ENCODE data around the gene DIPK1B.
A peak's percentile ranks its signal among the peaks of the same experiment; 100 is the strongest.

DIPK1B gene

DNA sequence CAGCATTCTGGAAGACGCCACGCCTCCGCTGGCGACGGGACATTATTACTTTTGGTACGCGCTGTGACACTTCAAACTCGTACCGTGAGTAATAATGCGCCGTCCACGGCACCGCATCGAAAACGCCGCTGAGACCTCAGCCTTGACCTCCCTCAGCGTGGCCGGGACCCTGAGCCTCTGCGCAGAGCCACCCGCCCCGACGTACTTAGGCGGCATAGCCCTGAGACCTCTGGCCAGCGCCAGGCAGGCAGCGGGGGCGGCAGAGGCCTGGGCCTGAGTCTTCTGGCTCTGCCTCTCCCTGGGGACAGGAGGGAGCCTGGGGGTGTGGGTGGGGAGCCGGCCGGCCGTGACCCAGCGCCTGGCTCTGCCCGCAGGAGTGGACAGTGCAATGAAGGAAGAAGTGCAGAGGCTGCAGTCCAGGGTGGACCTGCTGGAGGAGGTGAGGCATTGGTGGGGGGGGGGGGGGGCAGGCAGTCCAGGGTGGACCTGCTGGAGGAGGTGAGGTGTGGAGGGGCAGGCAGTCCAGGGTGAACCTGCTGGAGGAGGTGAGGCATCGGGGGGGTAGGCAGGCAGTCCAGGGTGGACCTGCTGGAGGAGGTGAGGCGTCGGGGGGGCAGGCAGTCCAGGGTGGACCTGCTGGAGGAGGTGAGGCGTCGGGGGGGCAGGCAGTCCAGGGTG is 41.7 kb upstream of the DIPK1B start:
- no peaks in the 10 kb centered on the region for H3K4me1 Mint-ChIP-seq
- H3K27me3 Mint-ChIP-seq, result peaks cover 3% of the 10 kb centered on the region
- ATAC-seq (no peak), DNase-seq (no peak)
- H3K4me3 Mint-ChIP-seq, result no peak overlapping the region
- no peaks in the 10 kb centered on the region for H3K9me3 Mint-ChIP-seq
- no peak overlapping the region for H3K27ac Mint-ChIP-seq
- H3K36me3 Mint-ChIP-seq (ENCODE audit: low read depth), result no peaks in the 10 kb centered on the region

DNA sequence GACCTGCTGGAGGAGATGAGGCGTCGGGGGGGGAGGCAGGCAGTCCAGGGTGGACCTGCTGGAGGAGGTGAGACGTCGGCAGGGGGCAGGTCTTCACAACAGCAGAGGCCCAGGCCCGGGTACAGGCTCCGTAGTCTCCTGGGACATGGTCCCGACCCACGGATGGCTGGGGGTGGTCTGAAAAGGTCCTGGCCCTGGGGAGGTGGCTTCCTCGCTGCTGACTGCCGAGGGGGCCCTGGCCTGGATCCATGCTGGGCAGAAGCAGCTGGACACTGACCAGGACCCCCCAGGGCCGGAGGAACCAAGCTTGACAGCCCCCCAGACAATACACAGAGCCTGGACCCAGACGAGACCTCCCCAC is 41.1 kb upstream of the DIPK1B start:
- no peak overlapping the region for H3K4me3 Mint-ChIP-seq
- DNase-seq (no peak), ATAC-seq (no peak)
- H3K36me3 Mint-ChIP-seq (ENCODE audit: low read depth), result no peaks in the 10 kb centered on the region
- peaks cover 3% of the 10 kb centered on the region for H3K27me3 Mint-ChIP-seq
- no peaks in the 10 kb centered on the region for H3K4me1 Mint-ChIP-seq
- H3K9me3 Mint-ChIP-seq, result no peaks in the 10 kb centered on the region
- H3K27ac Mint-ChIP-seq, result no peak overlapping the region

DNA sequence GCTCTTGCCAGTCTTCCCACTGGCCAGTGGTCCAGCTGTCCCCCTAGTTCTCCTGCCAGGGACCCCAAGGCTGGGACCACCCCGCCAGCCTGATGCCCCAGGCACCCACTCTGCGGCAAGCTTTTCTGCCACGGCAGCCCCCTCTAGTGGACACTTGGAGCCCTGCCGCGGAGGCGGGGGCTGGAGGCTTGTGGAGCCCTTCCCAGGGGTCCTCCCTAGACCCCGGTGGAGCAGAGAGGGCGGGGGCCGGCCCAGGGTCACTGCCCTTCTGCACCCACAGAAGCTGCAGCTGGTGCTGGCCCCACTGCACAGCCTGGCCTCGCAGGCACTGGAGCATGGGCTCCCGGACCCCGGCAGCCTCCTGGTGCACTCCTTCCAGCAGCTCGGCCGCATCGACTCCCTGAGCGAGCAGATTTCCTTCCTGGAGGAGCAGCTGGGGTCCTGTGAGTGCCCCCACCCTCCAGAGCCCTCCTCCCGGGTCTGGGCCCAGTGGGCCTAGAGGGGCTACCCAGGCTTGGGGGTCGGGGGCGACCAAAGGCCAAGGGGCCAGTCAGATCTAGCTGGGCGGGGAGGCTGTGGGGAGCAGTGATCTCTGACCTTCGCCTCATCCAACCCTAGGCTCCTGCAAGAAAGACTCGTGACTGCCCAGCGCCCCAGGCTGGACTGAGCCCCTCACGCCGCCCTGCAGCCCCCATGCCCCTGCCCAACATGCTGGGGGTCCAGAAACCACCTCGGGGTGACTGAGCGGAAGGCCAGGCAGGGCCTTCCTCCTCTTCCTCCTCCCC is 40.5 kb upstream of the DIPK1B start:
- DNase-seq (peak; percentile 63), ATAC-seq (no peak)
- Mint-ChIP-seq H3K4me3 (no peak overlapping the region), H3K27me3 (peaks cover under 1% of the 10 kb centered on the region), H3K9me3 (no peaks in the 10 kb centered on the region), H3K27ac (no peak overlapping the region), H3K36me3 (ENCODE audit: low read depth) (no peaks in the 10 kb centered on the region), H3K4me1 (no peaks in the 10 kb centered on the region)

DNA sequence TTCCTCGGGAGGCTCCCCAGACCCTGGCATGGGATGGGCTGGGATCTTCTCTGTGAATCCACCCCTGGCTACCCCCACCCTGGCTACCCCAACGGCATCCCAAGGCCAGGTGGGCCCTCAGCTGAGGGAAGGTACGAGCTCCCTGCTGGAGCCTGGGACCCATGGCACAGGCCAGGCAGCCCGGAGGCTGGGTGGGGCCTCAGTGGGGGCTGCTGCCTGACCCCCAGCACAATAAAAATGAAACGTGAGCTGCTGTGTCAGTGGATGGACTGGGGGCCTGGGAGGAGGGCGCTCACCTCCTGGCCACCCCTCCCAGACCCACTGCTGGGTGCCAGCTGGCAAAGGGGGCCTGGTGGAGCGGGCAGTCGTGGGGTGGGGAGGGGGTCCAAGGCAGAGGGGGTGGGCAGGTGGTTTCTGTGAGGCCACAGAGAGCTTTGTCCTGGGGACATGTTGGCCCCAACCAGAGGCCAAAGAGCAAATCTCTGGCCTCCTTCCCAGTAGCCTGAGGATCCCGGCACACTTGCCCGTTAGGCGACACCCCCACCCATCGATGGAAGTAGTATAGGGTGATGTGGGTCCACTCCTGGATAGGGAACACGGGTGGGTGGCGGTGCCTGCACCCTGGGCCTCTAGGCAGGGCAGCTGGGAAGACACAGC is 39.8 kb upstream of the DIPK1B start:
- Mint-ChIP-seq H3K27me3 (no peaks in the 10 kb centered on the region), H3K9me3 (no peaks in the 10 kb centered on the region), H3K36me3 (ENCODE audit: low read depth) (no peaks in the 10 kb centered on the region), H3K27ac (no peak overlapping the region), H3K4me3 (no peak overlapping the region), H3K4me1 (no peaks in the 10 kb centered on the region)
- DNase-seq, result no peak
- ATAC-seq, result no peak

DNA sequence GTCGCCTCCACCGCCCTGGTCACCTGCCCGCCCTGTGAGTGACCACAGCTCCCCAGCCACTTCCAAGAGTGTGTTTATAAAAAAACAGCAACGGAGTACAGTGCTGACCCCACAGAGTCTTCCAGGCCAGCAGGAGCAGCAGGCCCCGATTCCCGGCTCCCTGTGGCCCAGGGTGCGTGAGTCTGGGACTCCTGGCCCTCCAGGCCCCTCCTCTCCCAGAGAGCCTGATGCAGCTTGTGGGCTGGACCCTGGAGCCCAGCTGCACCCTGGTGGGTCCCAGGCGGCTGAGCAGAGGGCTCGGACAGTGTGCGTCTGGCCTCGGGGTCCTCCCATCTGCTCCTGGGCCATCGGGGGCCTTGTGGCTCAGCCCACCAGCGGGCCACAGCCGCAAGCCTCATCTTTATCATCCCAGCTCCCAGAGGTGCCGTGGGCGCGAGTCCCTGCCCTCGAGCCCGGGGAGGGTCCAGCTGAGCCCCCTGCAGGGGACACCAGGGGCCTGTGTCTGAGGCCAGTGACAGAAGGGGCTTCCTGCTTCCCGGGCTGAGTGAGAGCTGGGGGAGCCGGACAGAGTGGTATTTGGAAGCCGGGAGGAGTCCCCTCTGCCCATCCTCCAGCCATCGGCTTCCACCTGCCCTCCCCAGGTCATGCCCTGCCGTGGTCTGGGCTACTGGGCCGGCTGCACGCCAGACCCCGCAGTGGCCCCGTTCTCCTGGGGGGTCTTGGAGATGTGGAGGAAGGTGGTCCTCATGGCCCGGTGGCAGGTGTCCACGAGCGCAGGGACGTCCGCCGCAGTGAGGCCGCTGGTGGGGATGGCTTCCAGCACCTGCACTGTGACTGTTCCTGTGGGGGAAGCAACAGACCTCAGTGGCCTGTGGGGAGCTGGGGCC is 39.0 kb upstream of the DIPK1B start:
- Mint-ChIP-seq H3K4me1 (no peaks in the 10 kb centered on the region), H3K4me3 (no peak overlapping the region), H3K27me3 (no peaks in the 10 kb centered on the region), H3K9me3 (no peaks in the 10 kb centered on the region), H3K36me3 (ENCODE audit: low read depth) (no peaks in the 10 kb centered on the region), H3K27ac (no peak overlapping the region)
- DNase-seq (no peak), ATAC-seq (no peak)

DNA sequence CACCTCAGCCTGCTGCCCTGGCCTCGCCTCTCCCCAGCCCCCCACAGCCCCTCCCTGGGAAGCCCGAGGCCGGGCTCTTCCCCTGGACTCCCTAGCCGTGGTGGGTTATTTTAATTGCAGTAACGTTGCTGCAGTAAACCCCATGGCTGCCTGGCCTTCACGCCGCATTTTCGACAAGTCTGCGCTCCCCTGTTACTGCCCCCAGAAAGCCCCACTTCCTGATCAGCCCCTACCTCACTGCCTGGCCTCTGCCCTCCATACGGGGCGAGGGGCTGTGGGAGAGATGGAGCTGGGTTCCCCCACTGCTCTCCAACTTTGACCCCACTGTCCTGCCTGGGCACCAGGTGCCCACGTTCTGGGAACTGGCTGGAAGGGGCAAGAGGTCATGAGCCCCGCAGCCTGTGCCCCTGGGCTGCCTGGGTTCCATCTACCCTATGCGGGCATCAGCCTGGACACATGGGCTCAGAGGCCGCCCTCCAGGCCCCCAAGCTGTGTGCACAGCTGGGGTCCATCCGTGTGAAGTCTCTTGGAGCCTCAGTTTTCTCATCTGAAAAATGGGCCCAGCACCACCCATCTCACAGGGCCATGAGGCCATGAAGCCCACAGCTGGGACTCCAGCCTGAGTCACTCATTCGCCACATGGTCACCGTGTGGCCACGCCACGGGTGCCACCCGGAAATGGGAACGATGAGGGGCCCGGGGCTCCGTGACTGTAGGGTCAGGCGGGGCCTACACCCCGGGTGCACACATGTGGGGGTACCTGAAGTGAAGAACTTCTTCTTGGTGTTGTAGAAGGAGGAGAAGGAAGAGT is 38.2 kb upstream of the DIPK1B start:
- DNase-seq, result no peak
- H3K27ac Mint-ChIP-seq, result no peak overlapping the region
- H3K9me3 Mint-ChIP-seq, result no peaks in the 10 kb centered on the region
- H3K36me3 Mint-ChIP-seq (ENCODE audit: low read depth), result no peaks in the 10 kb centered on the region
- H3K4me1 Mint-ChIP-seq, result no peaks in the 10 kb centered on the region
- no peak for ATAC-seq
- H3K27me3 Mint-ChIP-seq, result no peaks in the 10 kb centered on the region
- H3K4me3 Mint-ChIP-seq, result no peak overlapping the region

DNA sequence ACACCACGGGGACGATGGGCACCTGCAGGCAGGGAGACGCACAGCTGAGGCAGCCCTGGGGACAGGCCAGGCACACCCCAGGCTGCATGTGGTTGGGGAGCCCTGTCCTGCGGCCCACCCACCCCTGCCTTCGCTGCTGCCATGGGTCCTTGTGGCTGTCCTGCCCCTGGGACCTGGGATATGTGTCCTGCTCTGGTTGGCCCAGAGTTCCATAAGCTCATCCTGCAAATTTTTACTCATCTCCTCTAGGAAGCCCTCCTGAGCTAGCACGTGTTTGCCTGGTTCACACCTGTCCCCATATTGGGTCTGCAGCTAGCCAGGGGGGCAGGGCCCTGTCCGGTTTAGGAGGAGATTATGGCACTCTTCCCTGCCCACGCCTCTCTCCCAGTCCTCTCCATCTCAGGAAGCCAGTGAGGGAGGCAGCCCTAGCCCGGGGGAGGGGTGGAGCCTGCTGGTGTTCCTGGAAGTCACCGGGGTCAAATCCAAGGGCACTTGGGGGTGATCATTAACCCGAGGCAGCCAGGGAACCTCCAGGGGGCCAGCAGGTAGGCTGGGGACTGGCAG is 37.5 kb upstream of the DIPK1B start:
- no peaks in the 10 kb centered on the region for H3K27me3 Mint-ChIP-seq
- DNase-seq (no peak), ATAC-seq (no peak)
- no peak overlapping the region for H3K27ac Mint-ChIP-seq
- no peaks in the 10 kb centered on the region for H3K9me3 Mint-ChIP-seq
- no peaks in the 10 kb centered on the region for H3K4me1 Mint-ChIP-seq
- H3K36me3 Mint-ChIP-seq (ENCODE audit: low read depth), result no peaks in the 10 kb centered on the region
- no peak overlapping the region for H3K4me3 Mint-ChIP-seq

DNA sequence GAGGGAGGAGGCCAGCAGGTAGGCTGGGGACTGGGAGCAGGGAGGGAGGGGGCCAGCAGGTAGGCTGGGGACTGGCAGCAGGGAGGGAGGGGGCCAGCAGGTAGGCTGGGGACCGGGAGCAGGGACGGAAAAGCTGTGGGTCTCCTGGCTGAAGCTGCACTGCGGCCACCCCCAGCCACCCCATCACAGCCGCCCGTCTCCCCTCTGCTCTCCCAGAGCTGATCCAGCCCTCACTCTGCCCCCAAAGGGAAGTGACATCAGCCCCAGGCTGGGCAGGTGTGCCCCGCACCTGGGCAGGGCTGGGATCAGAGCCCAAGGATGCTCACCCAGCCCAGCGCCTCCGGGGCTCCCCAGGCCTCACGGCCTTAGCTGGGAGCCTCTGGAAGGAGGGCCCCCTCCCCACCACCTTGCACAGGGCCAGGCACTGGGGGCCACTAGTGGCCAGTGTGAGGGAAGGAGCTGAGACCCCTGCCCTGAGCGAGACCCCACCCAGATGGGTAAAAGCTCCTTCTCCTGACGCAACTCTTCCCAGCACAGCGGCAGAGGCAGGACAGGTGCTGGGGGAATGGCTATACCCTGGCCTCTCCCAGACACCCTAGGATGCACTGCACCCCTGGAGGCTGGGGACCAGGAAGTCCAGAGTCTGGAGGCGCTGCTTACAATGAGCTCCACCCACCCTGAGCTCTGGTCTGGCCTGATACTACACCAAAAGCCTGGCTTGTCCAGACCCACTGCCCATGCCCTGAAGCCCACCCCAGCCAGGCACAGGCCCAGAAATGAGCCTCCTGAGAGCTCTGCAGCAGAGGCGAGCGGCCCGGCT is 36.7 kb upstream of the DIPK1B start:
- Mint-ChIP-seq H3K4me1 (no peaks in the 10 kb centered on the region), H3K4me3 (no peak overlapping the region), H3K27ac (no peak overlapping the region), H3K36me3 (ENCODE audit: low read depth) (no peaks in the 10 kb centered on the region), H3K9me3 (no peaks in the 10 kb centered on the region), H3K27me3 (no peaks in the 10 kb centered on the region)
- ATAC-seq, result no peak
- no peak for DNase-seq

DNA sequence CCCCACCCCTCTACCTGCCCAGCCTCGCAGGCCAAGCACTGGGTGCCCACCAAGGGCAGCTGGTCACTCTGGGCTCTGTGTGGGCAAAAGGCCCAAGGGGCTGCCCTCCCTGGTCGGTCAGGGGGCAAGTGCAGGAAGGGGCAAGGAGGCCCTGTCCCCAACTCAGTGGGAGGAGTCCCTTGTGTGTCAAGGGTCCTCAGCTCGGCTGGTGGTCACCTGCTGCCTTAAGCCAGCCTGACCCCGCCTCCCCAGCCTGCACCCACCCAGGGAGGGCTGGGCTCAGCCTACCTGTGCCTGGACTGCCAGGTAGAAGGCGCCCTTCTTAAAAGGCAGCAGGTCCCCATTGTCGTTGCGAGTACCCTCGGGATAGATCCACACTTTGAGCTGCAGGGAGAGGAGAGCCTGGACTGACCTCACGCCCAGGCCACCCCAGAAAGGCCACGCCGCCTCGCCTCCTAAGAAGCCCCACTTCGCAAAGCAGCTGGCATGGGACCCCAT is 36.0 kb upstream of the DIPK1B start:
- Mint-ChIP-seq H3K27me3 (no peaks in the 10 kb centered on the region), H3K9me3 (no peaks in the 10 kb centered on the region), H3K4me3 (no peak overlapping the region), H3K27ac (no peak overlapping the region), H3K4me1 (no peaks in the 10 kb centered on the region), H3K36me3 (ENCODE audit: low read depth) (no peaks in the 10 kb centered on the region)
- no peak for DNase-seq
- no peak for ATAC-seq

DNA sequence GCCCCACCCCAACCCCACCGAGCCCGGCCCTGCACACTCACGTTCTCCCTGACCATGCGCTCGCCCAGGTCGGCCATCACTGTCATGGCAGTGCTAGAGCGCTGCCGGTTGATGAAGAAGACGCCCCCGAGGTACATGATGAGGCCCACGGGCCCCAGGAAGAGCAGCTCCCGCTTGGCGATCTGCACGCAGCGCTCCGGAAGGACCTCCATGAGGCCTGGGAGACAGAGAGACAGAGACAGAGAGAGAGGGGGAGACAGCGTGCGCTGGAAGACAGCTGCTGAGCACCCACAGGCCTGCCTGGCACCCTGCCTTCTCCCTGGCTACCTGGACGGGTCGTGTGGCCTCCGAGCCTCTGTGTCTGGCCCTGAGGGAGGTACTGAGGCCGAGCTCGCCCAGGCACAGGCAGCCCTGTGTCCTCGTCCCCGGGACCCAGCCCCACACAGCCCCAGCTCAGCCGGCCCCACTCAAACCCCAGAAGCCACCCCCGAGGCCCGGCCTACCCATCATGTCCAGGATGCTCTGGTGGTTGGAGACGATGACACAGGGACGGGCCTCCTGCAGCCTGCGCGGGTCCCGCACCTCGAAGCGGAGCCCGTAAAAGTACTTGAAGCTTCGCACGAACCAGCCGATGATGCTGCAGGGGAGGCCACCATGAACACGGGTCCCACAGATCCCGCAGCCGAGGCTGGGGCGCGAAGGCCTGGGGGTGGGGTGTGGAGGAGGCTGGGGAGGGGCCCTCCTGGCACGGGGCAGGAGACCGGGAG is 35.3 kb upstream of the DIPK1B start:
- no peak overlapping the region for H3K27ac Mint-ChIP-seq
- no peaks in the 10 kb centered on the region for H3K36me3 Mint-ChIP-seq (ENCODE audit: low read depth)
- DNase-seq (no peak), ATAC-seq (no peak)
- H3K9me3 Mint-ChIP-seq, result no peaks in the 10 kb centered on the region
- no peaks in the 10 kb centered on the region for H3K4me1 Mint-ChIP-seq
- no peaks in the 10 kb centered on the region for H3K27me3 Mint-ChIP-seq
- H3K4me3 Mint-ChIP-seq, result no peak overlapping the region

DNA sequence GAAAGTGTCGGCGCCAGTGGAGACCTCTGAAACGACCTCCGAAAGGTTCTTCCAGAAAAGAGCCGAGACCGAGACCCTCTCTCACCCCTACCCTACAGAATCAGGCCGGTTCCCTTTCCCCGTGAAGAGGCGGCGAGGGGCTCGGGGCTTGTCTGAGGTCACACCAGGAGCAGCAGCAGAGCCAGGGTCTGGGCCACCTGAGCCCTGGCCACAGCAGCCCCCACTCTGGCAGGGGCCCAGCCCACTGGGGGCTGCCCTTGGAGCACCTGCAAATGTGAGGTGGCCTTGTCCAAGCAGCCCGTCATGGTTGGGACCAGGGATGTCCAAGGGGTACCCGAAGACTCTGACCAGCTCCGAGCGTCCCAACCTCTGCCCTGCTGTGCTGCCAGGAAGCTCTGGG is 34.3 kb upstream of the DIPK1B start:
- Mint-ChIP-seq H3K27ac (no peak overlapping the region), H3K36me3 (ENCODE audit: low read depth) (no peaks in the 10 kb centered on the region), H3K4me3 (no peak overlapping the region), H3K27me3 (no peaks in the 10 kb centered on the region), H3K9me3 (no peaks in the 10 kb centered on the region), H3K4me1 (no peaks in the 10 kb centered on the region)
- DNase-seq, result no peak
- ATAC-seq, result no peak

DNA sequence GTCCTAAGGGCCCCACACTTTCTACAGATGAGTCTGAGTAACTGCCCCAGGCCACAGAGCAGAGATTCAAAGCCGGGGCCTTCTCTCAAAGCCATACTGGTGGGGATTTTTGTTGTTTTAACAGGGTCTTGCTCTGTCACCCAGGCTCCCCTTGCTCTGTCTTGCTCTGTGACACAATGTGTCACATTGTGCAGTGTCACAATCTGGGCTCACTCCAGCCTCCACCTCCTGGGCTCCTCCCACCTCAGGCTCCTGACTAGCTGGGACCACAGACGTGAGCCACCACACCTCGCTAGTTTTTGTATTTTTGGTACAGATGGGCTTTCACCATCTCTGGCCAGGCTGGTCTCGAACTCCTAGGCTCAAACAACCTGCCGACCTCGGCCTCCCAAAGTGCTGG is 33.7 kb upstream of the DIPK1B start:
- no peaks in the 10 kb centered on the region for H3K36me3 Mint-ChIP-seq (ENCODE audit: low read depth)
- ATAC-seq, result no peak
- DNase-seq, result no peak

More for the DNA sequence above, 33.7 kb upstream of the DIPK1B start:
- H3K27me3 Mint-ChIP-seq, result no peaks in the 10 kb centered on the region
- H3K9me3 Mint-ChIP-seq, result no peaks in the 10 kb centered on the region
- H3K4me3 Mint-ChIP-seq, result no peak overlapping the region
- no peak overlapping the region for H3K27ac Mint-ChIP-seq
- H3K4me1 Mint-ChIP-seq, result no peaks in the 10 kb centered on the region
